NCI-H524 (cell line): ENCODE measurements around the gene CCDC71L.
A peak's percentile ranks its signal among the peaks of the same experiment; 100 is the strongest.
"Not testable (repeated sequence)": the region's sequence is repeated elsewhere in the genome, so short reads cannot be mapped to it uniquely, and the experiment has no call there.

Experiments
- DNase-seq, 2 experiments: peaks; one replicate each; lab custom pipeline; 2025; lab: John Stamatoyannopoulos, UW

The CCDC71L gene

DNA sequence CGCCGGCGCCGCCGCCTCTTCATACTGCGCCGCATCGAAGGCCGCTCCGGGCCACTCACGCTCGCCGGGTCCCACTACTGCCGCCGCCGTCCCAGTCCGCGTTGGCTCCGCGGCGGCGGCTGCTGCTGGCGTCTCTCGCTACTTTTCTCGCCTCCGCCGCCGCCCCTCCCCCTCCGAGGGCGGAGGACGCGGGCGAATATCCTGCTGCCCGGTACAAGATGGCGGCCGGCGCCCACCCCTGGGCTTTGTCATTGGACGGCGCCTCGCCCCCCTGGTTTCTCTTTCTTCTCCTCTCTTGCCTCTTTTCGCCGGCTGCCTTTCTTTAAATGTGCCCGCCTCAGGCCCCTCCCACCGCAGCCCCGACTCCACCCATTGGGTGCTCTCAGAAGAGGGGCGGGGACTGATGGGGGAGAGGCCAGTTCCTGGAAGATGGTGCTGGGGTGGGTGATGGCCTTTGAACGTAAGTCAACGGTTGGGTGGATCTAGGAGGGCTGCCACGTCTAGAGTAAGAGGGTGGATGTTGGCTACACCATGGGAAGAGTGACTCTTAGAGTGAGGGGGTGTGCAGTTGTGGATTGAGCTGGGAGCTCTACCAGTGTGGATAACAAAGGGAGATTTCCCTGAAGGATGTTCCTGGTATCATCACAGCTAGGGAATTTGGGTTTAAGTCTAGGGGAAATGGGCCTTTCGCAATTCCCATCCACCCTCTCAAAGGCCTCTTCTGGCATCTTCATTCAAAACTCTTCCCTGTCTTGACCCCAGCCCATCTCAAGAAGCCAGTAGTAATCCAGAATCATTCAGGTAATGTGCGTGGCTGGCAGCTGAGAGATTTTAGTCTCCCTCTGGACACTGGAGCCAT lies at the start of gene CCDC71L:
Gene CCDC71L (minus strand): TSS at position 297 of the 859 bp plus-strand sequence. CDS start 262 bp downstream, at position 35.
- DNase-seq = peak; percentile 89

DNA sequence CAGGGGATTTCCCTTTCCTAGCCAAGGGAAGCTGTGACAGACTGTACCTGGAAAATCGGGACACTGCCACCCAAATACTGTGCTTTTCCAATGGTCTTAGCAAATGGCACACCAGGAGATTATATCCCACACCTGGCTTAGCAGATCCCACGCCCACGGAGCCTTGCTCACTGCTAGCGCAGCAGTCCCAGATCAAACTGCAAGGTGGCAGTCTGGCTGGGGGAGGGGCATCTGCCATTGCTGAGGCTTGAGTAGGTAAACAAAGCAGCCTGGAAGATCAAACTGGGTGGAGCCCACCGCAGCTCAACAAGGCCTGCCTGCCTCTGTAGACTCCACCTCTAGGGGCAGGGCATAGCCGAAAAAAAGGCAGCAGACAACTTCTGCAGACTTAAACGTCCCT lies 48.6 kb upstream of the CCDC71L start:
- not testable (repeated sequence) for DNase-seq

DNA sequence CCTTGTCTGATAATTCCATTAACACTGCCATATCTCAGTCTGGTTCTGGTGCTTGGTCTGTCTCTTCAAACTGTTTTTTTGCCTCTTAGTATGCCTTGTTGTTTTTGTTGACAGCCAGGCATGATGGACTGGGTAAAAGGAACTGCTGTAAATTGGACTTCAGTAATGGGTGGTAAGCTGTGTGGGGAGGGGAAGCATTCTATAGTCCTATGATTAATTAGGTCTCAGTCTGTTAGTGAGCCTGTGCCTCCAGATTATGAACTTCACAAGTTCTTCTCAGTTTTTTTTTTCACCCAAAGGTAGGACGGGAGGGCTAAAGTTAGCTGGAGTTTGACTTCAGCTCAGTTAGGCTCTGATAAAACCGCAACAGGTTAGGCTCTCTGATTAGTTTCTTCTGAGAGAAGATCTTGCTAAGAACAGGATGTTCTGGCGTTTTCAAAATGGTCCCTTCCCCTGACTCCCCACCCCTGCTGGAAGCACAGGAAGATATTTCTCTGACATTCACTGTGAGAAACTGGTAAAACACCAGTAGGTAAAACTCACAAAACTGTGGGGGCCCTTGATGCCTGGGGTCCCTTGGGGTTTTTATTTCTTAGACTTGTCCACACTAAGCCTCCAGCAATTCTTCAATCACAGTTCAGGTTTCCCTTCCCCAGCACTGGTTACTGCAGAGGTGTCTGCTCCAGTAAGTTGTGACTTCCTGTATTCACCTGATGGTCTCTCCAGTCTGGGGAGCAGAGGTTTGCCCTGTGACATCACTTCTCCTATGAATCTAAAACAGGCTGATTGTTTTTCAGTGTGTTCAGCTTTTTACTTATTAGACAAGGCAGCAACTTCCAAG lies 43.3 kb upstream of the CCDC71L start:
- no peak for DNase-seq

GRCh38 chr7:106693677-106694353 lies 32.9 kb upstream of the CCDC71L start:
- DNase-seq = no peak

DNA sequence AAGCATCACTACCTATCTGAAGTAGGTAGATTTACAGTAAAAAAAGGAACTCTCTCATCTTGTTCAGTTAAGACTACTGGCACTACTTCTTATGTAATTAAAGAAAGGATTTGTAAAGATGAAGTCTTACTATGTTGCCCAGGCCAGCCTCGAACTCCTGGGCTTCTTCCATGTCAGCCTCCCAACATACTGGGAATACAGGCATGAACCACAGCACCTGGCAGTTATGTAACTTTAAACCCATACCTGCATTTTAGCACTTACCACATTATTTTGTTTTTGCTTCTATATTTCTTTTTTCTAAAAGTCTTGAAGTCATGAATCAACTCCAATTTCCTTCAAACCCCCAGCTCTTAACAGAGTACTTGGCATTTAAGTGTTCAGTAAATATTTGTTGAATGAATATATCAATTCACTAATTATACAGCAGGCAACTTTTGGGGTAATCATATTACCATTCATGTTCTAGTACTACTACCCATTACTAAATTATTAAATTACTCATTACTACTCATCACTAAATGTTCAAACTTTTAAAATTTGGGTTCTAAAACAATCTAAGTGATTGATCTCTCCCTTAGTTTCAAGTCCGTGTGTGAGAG lies 31.6 kb upstream of the CCDC71L start:
- no peak for DNase-seq

DNA sequence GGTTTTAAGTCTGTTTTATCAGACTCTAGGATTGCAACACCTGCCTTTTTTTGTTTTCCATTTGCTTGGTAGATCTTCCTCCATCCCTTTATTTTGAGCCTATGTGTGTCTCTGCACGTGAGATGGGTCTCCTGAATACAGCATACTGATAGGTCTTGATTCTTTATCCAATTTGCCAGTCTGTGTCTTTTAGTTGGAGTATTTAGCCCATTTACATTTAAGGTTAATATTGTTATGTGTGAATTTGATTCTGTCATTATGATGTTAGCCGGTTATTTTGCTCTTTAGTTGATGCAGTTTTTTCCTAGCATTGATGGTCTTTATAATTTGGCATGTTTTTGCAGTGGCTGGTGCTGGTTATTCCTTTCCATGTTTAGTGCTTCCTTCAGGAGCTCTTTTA lies 27.2 kb upstream of the CCDC71L start:
- not testable (repeated sequence) for DNase-seq

- DNase-seq = no peak
Measured at GRCh38 chr7:106683941-106684340, 23.0 kb upstream of the CCDC71L start.

DNA sequence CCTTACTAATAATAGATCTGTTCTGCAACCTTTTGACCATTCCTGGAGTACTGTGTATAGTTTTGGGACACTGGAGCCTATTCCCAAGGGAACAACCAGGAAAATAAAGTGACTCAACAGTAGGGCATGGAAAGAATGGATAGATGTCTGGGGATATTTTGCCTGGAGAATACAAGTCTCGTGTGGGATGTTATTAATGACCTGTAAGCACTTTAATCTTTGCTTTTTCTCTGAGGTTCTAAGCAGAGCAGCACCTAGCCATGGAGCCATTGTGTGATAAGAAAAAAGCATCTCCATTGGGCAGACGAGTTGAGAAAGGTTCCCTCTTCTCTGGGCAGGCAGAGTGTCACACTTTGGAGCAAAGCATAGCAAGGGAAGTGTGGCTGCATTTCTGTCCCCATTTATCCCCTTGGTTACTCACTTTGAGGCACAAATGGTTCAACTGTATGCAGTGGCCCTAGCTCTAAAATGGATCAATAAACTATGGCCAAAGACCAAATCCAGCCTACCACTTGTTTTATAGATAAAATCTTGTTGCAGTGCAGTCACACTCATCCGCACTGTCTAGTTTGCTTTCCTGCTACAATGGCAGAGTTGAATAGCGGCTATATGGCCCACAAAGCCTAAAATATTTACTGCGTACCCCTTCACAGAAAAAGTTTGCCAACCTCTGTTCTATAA lies 21.0 kb upstream of the CCDC71L start:
- no peak for DNase-seq

DNA sequence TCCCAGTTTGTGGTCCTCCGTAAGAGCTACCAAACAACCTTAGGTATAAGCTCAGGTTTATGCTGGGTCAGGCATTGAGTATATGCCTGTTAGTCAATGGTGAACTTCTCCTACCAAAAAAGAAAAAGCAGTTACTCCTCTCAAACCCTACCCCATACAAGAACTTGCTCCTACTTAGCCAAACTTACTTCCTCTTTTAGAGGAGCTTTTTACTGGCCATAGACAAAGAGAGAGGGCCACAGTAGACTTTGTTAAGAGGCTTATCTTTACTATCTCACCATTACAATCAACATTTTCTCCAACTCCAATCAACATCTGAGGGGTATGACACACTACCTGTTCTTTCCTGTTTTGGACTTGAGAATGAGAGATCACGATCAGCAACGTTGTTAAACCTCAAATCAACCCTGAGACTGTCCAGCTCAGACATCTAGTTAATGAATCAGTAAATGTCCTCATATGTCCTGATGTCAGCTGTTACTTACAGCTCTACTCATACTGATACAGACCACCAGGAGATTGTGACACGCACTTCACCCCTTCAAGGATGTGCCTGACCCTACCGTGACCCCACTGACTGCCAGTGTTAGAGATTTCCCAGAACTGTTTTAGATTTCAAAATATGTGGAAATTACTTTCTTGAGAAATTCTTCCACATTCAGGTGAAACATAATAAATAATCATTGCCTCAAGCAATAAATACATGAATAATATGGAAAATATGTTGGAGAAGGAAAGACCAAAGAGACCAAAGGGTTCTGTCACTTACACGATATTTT lies 18.4 kb upstream of the CCDC71L start:
- no peak for DNase-seq

DNA sequence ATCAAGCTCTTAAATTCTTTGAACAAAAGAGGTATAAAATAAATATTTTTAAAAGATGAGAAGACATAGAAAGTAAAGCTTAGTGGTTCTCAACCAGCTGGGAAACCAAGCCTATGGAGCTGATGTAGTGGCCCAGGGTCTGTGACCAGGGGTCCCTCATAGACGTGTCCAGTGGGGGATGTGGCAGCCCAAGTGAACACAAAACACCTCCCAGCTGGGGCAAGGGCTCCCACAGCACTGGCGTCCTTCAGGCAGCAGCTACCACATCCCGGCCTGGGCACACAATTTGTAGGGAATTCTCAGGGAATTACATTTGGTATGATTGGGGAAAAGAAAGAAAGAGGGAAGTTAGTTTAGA lies 17.8 kb upstream of the CCDC71L start:
- DNase-seq = no peak

- not testable (repeated sequence) for DNase-seq
Measured at GRCh38 chr7:106676506-106676905, 15.5 kb upstream of the CCDC71L start.

- DNase-seq = not testable (repeated sequence)
Measured at GRCh38 chr7:106673688-106674087, 12.7 kb upstream of the CCDC71L start.

GRCh38 chr7:106671930-106672329 lies 11.0 kb upstream of the CCDC71L start:
- DNase-seq = not testable (repeated sequence)

DNA sequence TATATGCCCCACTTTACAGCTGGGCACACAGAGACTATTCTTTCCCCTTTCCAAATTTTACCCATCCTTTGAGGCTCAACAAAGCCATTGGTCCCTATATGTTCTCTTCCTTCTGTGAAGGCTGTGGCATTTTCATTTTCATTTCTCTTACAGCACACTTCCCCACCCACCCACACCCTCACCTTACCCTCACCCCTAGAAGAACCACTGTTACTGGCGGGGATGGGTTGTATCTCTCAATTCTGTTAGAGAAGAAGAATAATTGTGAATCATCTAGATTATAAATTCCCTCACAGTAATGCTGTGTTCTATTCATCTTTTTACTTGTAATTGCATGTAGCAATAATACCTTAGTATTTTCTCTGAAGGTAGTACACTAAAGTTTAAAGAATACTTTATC lies 10.2 kb upstream of the CCDC71L start:
- no peak for DNase-seq

DNA sequence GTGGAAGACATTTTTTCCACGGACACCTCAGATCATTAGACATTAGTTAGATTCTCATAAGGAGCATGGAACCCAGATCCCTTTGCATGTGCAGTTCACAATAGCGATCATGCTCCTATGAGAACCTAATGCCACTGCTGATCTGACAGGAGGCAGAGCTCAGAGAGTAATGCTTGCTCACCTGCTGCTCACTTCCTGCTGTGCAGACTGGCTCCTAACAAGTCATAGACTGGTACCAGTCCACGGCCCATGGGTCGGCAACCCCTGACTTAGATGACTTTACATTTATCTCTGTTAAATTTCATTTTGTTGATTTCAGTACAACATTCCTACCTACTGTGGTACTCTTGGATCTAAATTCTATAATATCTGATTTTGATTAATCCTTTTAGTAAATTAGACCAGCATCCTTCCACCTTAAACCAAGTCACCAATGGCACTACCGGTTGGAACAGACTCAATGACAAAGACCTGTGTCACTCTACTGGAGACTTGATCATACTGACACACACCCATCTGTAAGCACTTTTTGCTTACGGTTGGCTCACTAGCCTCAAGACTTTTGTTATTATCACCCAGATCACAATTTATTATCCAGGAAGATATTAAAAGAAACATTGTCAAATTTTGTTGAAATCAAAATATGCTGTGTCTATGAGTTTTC lies 8.0 kb upstream of the CCDC71L start:
- DNase-seq = no peak

- no peak for DNase-seq
Measured at GRCh38 chr7:106666353-106666752, 5.4 kb upstream of the CCDC71L start.

- DNase-seq = no peak
Measured at GRCh38 chr7:106664343-106664742, 3.4 kb upstream of the CCDC71L start.

DNA sequence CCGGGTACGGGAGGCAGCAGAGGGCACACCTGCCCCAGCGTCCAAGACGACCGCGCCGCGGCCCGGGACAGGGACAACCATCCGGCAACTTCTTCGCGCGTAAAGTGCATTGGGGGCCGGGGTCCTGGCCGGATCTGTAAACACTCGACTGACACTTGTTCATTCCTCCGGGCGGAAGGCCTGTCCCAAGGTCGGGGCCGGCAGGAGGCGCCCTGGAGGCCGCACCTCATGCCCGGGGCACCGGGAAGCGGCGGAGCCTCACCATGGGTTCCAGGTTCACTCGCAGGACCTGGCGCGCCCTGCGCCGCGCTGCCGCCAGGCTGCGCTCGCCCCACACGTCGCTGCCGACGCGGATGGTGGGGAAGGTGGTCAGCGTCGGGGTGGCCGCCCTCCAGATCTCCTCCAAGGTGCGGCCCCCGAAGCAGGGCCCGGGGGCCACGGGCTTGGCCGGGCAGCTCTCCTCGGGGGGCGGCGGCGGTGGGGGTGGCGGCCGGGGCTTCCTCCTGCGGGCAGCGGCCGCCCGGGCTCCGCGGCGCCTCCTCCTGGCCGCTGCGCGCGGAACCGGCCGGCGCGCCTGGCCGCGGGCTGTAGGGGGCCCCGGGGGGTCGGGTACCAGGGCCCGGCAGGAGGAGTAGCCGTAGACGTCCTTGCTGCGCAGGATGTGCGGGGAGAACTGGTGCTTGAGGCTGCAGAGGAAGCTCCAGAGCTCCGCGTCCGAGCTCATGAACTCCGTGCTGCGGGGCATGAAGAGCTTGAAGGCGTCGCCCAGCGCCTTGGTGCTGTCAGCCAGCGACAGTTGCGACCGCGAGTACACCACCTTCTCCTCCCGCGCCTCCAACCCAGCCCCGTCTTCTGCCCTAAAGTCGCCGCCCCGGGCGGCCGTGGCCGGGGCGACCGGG lies 746 bp downstream of the CCDC71L start:
- peak; percentile 19 to 68 for DNase-seq
